GM19455 (cell line): ENCODE results near the gene POU2AF1.

Source experiments
- ATAC-seq: cut with Tn5 transposase; IDR thresholded peaks from one replicate; pipeline ENCODE4 v1.9.1; 2021; ENCODE audit not compliant: unreplicated experiment

POU2AF1 gene

GRCh38 chr11:111349191-111349695, 29.8 kb downstream of the POU2AF1 start:
- no peak for ATAC-seq

DNA sequence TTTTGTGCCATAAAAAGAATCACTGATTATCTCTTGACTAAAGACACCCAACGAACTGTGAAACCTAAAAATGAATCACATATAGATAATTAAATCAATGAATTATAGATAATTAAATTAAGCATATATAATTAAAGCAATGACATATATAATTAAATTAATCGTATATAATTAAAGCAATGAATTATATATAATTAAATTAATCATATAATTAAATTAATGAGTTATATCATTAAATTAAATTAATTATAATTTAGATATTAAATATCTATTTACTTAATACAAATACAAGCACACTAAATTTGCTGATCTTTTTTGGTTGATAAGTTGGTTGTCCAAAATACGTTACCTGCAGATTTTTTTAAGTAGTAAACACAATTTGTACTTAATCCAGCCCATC, 30.9 kb downstream of the POU2AF1 start:
- no peak for ATAC-seq

DNA sequence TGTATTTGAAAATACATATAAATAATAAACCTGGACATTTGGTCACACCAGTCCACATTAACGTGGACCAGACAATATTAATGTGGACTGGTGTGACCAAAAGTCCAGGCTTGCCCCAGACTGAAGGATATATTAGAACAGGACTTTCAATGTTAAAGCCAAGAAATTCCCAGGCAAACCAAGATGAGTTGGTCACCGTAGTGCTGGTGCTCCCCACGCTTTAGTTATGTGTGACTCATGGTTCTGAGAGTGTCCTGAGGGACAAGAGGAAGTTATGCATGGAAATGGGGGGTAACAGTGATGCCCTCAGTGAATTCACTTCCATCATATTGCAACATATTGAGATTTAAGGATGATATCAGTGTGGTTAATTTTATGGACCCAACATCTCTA, 31.4 kb downstream of the POU2AF1 start:
- ATAC-seq, result no peak

DNA sequence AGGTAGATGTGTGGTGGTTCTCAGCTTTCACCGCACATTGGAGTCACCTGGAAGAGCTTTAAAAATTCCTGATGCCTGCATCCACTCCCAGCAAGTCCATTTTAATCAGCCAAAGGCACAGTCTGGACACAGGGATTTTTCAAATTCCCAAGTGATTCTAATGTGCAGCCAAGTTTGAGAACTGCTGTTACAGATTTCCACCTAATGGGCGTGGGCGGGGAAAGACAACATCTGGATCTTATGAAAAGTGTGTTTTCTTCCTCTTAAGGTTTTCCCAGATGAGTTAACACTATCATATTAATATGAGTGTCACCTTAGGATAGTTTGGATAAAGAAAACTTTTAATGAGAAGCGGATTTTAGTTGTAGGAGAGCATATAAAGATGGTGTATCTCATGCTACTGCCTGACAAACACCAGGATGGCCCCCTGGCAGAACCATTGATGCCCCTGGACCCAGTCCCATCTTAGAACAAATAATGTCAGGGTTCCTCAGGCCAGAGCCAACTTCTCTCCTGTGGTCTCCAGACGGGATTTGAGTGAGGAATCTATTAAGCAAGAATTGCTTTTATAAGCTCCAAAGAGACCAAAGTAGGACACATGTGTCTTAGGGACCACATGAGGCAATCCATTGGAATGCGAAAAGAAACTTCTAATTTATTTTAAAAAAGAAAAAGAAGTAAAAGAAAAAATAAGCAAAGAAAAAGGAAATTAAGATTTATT, 31.9 kb downstream of the POU2AF1 start:
- ATAC-seq, result no peak

DNA sequence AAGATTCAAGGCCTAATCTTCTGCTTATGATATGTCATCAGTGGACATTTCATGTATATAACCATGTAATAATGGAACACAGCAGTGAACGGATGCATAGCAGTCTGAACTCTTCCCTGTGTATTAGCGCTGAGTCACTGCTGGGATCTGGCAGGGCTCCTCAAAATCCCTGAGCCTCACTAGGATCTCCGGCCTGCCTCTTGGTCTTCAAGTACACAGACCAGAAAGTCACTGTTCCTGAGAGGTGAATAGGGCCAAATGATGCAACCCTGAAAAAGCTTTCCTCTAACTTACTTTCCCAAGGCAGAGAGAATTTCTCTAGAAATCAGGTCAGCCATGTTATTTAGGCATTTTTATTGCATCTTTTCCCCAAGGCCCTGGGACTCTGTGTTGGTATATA, 35.0 kb downstream of the POU2AF1 start:
- ATAC-seq, result no peak

GRCh38 chr11:111342329-111342728, 36.7 kb downstream of the POU2AF1 start:
- ATAC-seq, result no peak

DNA sequence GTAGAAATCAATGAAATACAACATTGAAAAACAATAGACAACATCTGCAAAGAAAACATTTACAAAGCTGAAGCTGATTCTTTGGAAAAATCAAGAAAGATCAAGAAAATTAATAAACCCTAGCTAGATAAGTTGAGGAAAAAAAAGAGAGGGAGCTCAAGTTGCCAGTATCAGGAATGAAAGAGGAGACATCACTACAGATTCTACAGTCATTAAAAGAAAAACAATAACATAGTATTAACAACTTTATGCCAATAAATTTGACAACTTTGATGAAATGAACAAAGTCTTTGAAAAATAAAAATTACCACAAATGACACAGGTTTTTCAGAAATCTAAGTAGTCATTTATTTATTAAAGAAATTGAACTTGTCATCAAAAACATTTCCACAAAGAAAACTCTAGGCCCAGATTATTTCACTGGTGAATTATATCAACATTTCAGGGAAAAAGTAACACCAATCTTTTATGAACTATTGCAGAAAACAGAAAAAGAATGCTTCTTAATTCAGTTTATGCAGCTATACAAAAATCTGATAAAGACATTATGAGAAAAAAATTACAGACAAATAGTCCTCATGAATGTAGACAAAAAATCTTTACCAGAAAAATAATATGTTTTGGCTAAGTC, 39.2 kb downstream of the POU2AF1 start:
- ATAC-seq, result no peak

- ATAC-seq, result no peak
Measured at GRCh38 chr11:111336582-111337256, 42.4 kb downstream of the POU2AF1 start.

DNA sequence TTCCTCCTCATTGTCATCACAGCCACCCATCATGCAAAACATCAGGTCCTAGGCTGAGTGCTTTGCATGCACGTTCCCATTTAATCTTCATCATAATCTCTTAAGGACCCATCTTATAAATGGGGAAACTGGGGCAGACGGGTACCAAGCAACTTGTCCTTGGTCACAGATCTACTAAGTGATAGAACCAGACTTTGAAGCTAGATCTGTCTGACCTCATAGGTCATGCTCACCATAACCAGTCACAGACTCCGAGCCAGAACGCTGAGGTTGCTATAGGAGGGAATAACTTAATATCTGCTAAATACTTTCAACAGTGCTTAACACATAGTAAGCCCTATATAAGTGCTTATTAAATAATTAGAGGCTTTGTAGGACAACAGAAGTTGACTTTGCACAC, 43.0 kb downstream of the POU2AF1 start:
- no peak for ATAC-seq

DNA sequence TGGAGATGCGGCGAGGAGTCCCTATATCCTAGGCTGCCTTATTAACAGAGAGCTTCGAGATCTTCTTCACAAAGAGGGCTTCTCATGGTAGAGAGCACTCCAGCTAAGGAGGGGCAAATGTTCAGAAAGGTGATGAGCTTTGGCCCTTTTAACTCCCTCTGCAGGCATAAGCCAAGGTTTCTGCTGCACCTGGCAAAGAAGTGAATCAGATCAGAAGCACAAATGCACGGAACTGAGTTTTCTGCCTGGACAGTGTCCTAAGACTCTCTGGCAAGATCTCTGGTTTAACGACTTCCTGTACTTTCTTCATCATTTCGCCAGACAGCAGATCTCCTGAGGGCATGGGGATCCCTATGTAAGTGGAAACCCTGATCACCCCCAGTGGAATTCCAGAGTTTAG, 43.5 kb downstream of the POU2AF1 start:
- no peak for ATAC-seq

DNA sequence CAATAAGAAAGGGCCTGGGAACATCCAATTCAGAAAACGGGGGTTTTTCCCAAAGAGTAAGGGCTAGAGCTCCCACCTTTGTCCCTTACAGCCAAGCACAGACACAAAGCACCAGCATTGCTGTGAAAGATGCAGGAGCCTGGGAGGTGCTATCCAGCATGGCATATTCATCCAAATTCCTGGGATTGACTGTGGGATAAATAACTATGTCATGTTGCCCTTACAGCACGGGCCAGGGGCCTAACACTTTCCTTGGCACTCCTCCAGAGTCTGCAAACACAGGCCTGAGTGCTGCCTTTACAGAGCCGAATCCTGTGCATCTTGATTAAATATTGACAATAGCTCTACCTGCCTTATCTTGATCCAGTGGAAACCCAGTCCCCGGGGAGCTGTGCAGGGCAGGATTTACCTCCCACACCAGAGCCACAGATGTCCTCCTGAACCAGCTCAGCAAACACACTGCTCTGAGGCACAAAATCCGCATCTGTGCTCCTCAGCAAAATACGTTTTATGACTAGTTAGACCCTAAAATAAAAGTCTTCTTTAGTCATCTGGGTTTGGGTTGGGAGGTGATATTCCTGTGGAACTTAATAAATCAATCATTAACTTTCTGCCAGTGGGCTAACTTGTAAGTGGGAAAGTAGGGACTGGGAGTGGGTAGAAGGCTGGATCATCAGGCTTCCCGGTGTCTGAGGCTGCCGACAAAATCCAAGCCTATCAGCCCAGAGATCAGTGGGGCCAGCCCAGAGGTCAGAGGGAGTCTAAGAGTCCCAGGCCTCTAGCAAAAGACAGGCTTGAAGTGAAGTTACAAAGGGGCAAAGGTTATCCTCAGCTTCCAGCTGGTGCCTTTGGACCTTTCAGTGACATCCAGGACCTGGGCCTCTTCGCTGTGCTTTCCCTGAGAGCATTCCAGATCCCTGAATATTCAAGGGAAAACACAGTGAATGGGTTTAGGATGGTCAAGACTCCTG, 44.3 kb downstream of the POU2AF1 start:
- ATAC-seq, result no peak

DNA sequence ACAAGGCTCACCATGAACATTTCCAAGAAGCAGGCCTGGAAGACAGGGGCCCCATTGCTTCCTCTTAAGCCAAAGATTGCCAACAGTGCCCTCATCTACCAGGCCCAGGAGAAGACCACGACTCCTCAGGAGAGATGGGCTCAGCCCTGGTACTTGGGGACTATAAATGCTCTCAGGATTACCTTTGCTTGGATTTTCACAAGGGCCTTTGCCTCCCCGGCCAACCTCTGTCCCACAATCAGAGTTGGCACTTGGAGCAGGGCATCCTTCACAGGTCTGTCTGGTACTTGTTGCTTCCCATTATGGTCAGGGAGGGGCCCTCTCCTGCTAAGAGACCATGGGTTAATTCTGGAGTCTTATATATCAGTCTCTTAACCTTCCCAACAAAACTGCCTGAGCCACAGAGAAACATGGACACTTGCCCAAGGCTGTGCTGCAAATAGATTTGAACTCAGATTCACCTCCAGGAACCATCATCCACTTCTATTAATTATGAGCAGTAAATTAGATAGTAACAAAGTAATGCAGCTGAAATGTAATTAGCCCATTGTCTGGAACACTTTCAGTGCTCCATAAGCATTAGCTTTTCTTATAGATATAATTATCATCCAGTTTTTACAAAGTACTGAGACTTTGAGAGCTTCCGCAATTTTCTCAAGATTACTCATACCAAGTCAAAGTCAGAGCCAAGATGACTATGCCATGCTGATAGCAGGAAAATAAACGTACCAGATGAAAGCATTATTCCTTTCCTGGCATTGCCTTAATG, 47.2 kb downstream of the POU2AF1 start:
- no peak for ATAC-seq

GRCh38 chr11:111330234-111330893, 48.7 kb downstream of the POU2AF1 start:
- ATAC-seq, result no peak

- ATAC-seq, result no peak
Measured at GRCh38 chr11:111329306-111330204, 49.5 kb downstream of the POU2AF1 start.

- ATAC-seq, result no peak
Measured at GRCh38 chr11:111327908-111328624, 51.0 kb downstream of the POU2AF1 start.

- ATAC-seq, result no peak
Measured at GRCh38 chr11:111326824-111327223, 52.3 kb downstream of the POU2AF1 start.

DNA sequence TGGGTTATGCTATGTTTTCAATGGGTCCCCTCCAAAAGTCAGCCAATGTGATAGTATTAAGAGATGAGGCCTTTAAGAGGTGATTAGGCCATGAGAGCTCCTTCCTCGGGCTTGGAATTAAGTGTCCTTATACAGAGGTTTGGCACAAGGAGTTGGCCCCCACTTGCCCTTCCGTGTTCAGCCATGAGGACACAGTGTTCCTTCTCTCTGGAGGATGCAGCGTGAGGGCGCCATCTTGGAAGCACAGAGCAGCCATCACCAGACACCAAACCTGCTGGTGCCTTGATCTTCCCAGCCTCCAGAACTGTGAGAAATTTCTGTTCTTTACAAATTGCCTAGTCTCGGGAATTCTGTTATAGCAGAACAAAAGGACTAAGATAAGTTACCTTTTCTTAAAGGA, 53.8 kb downstream of the POU2AF1 start:
- no peak for ATAC-seq

DNA sequence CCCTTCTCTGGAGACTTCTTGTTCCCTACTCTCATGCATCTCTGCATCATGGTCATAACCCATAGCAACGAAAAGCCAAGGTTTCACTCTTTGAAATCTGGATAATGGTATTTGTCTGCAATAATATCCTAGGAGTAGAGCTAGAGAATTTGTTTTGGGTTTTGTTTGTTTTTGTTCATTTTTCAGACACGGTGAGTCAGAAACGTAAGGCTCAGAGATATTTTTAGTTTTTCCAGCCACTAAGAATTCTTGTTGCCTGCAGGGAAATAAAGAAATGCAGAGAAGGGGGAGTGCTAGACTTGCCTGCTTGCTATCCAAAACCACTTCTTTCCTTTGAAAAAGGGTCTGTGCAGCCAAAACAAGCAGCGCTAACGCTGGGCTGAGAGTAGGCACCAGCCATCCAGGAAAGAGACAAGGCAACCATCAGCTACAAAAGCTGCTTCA, 54.8 kb downstream of the POU2AF1 start:
- no peak for ATAC-seq
